ENCODE measurements around the gene AOPEP.

DNA sequence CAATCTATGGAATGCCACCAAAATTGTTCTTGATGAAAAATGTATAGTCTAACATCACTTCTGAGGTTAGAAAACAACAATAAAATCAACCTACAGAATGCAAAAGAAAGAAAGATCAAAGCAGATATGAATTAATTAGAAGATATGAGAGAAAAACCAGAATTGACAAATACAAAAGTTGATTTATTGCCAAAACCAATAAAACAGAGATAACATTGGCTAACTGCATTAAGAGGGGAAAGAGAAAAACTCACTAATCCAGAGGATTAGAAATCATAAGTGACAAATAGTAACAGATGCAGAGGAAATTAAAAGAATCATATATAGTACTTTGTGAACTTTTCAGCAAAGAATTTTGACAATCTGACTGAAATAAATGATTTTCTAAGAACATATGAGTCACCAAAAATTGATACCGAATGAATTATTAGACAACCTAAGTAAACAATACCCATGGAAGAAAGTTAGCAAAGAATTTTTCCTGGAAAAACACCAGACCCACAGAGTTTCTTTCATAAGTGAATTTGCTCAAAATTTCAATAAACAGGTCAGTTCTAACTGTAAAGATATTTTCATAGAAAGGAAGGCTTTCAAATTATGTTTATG, 167.7 kb downstream of the AOPEP start:
- TF ChIP-seq, protein P1, sequence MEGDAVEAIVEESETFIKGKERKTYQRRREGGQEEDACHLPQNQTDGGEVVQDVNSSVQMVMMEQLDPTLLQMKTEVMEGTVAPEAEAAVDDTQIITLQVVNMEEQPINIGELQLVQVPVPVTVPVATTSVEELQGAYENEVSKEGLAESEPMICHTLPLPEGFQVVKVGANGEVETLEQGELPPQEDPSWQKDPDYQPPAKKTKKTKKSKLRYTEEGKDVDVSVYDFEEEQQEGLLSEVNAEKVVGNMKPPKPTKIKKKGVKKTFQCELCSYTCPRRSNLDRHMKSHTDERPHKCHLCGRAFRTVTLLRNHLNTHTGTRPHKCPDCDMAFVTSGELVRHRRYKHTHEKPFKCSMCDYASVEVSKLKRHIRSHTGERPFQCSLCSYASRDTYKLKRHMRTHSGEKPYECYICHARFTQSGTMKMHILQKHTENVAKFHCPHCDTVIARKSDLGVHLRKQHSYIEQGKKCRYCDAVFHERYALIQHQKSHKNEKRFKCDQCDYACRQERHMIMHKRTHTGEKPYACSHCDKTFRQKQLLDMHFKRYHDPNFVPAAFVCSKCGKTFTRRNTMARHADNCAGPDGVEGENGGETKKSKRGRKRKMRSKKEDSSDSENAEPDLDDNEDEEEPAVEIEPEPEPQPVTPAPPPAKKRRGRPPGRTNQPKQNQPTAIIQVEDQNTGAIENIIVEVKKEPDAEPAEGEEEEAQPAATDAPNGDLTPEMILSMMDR (IDR thresholded peaks at IDR 0.05): no peak
- no peak for TF ChIP-seq POLR2A (IDR thresholded peaks at IDR 0.05)
